Measurements from ENCODE around the gene YWHAG.
"Not testable (repeated sequence)": the region's sequence is repeated elsewhere in the genome, so short reads cannot be mapped to it uniquely, and the experiment has no call there.

YWHAG gene

GRCh38 chr7:76294344-76295024 is 64.3 kb downstream of the YWHAG start:
- peak; percentile 74 for DNase-seq (ENCODE audit: low spot score)

- no peak for DNase-seq (ENCODE audit: low spot score)
These were observed 65.3 kb downstream of the YWHAG start for GRCh38 chr7:76293407-76293901.

DNA sequence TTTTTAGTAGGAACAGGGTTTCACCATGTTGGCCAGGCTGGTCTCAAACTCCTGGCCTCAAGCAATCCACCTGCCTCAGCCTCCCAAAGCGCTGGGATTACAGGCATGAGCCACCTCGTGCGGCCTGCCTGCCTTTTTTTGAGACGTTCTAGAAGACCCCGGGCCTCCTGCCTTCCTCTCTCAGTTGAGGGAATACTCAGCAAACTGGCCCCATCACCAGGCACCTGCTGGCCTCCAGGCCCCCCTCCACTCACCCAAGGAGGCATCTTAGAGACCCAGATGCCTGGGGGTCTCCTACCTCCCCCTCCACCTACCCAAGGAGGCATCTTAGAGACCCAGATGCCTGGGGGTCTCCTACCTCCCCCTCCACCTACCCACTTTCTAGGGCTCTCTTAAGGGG is 65.9 kb downstream of the YWHAG start:
- not testable (repeated sequence) for DNase-seq (ENCODE audit: low spot score)

GRCh38 chr7:76292213-76292573 is 66.6 kb downstream of the YWHAG start:
- DNase-seq (ENCODE audit: low spot score): no peak

DNA sequence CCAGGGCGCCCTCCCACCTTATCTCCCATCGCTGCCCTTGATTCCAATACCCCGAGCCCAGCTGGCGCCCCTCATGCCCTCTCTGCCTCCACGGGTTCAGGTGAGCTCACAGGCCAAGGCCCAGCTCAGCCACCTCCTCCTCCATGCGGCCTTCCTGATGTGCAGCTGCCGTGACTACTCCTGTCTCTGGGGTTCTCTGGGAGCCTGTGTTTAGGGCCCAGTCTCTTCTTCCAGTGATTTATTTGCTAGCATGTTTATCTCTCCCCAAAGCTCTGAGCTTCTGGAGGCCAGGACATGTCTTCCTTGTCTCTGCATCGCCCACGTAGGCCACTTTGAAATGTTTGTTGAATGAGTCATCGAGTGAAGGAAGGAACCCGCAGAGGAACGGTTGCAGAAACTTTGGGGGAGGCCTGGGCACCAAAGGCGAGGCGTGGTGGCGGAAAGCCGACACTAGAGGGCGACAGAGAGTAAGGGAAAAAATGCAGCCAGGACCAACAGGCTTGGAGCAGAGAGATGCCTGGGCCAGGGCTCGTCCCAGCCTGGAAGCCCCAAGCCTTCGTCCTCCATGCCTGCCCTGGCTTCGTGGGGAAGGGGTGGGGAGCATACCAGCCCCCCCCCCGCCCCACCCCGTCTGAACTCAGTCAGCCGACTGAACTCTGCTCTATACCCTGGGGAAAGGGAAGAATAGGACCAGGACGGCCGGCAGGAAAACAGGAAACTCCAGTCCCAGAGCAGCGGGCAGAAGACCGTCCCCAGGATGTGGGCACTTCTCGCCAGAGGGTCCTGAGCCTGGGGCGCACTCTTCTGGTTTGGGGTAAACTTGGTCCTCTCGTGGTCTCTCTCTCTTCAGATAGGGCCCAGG is 67.2 kb downstream of the YWHAG start:
- DNase-seq (ENCODE audit: low spot score): peak; percentile 97

DNA sequence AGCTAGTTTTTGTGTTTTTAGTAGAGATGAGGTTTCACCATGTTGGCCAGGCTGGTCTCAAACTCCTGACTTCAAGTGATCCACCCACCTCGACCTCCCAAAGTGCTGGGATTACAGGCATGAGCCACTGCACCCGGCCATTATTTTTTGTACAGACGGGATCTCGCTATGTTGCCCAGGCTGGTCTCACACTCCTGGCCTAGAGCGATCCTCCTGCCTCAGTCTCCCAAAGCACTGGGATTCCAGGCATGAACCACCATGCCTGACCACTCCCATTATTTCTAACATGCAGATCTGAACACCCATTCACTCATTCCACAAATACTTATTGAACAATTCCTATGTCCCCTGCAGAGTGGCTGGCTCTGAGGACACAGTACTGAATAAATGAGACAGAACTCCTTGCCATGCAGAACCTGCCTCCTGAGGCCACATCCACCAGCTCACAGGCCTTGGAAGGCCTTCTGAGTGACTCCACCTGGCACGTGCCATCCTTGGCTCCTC is 67.9 kb downstream of the YWHAG start:
- not testable (repeated sequence) for DNase-seq (ENCODE audit: low spot score)

- DNase-seq (ENCODE audit: low spot score): no peak
These were observed 71.9 kb downstream of the YWHAG start for GRCh38 chr7:76286842-76287403.

GRCh38 chr7:76285604-76286374 is 73.0 kb downstream of the YWHAG start:
- DNase-seq (ENCODE audit: low spot score): no peak

DNA sequence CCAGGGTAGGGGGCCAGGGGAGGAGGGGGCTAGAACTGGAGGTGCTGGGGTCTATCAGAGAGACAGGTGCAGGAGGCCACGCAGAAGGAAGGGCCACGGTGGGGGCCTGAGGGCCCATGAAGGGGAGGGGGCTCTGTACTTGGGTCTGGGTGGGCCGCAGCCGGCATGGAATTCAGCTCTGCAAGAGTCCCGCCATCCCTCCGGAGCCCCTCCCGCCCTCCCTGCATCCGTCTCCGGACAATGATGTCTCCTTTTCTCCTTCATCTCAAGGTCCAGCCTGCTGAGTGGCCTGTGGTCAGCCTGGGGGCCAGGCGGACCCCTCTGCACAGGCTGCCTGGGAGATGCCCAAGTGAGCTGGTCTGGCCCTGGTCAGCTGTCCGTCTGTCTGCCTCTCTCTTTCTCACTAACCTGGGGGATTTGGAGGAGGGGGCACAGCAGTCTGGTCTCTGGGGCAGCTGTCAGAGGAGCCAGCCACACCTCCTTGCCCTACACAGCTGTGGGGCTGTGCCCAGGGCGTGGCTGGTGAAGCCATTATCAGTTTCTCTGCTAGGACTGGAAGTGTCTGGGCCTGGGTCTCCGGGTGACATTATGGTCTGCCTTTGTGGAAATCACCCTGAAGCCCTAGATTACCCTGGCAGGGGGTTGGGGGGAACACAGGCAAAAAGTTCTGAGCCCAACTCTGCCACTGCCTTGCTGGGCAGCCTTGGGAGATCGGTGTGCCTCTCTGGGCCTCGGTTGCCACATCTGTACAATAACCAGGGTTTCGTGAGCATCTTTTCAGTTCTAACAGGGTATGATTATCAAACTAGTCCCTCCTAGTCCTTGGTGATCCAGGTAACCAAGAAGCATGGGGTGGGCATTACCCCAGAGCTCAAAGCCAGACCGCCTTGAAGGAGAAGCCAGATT is 75.3 kb downstream of the YWHAG start:
- no peak for DNase-seq (ENCODE audit: low spot score)

GRCh38 chr7:76282344-76283253 is 76.2 kb downstream of the YWHAG start:
- DNase-seq (ENCODE audit: low spot score): no peak

- DNase-seq (ENCODE audit: low spot score): no peak
These were observed 77.0 kb downstream of the YWHAG start for GRCh38 chr7:76281706-76282343.

DNA sequence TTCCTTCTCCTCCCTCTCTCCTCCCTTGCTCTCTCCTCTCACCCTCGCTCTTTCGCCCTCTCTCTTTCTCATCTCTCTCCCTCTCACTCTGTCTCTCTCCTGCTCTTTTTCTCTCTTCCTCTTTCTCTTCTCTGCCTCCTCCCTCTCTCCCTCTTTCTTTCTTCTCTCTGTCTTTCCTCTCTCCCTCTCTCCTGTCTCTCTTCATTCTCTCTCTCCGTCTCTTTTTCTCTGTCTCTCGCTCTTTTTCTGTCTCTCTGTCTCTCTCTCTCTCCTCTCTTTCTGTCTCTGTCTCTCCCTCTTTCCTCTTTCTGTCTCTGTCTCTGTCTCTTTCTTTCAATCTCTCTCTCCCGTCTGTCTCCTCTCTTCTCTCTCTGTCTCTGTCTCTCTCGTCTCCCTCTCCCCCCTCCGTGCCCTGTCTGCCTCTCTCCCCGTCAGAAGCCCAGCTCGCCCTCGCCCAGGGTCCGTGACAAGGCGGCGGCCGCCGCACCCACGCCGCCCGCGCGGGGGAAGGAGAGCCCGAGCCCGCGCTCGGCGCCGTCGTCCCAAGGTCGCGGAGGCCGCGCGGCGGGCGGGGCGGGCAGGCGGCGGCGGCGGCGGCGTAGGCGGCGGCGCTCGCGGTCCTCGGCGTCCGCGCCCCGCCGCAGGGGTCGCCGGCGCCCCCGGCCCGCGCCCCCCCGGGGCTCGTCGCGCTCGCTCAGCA is 77.6 kb downstream of the YWHAG start:
- no peak for DNase-seq (ENCODE audit: low spot score)

- DNase-seq (ENCODE audit: low spot score): no peak
These were observed 78.4 kb downstream of the YWHAG start for GRCh38 chr7:76280408-76280807.

GRCh38 chr7:76278540-76278939 is 80.3 kb downstream of the YWHAG start:
- peak; percentile 62 for DNase-seq (ENCODE audit: low spot score)
